Prostate gland (tissue), 2 donors: ENCODE results near the gene RNF180. TPM values are rescaled to one million over a fixed set of nuclear protein-coding genes. Genes with fewer than 3 reads are reported as not detected.

Source experiments
- DNase-seq: peaks from one replicate; pipeline ENCODE4 v3.0.0-alpha.2; 2019; ENCODE audit warnings: low spot score
- H3K27ac ChIP-seq, 2 donors: fragments of 200-600 bp; sonication (generic); 2 replicates each; pipeline ENCODE4 v1.5.1; 2017 to 2019
- H3K27me3 ChIP-seq: fragments of 200-600 bp; sonication (generic); replicated peaks from 2 replicates; pipeline ENCODE4 v1.5.1; 2019; ENCODE audit not compliant: insufficient read depth
- H3K36me3 ChIP-seq, 2 donors: fragments of 200-600 bp; sonication (generic); 1 replicate in 1 of 2; 2 replicates in 1 of 2; pipeline versions ENCODE4 v1.5.1 to v1.8.1; 2017 to 2019
- H3K4me1 ChIP-seq: fragments of 200-600 bp; sonication (generic); replicated peaks from 2 replicates; pipeline ENCODE4 v1.5.1; 2019
- H3K4me3 ChIP-seq, 2 donors: fragments of 200-600 bp; sonication (generic); 2 replicates each; pipeline ENCODE4 v1.5.1; 2017 to 2019
- H3K9me3 ChIP-seq: fragments of 200-600 bp; sonication (generic); 2 replicates; pipeline ENCODE4 v1.5.1; 2017
- CTCF ChIP-seq, 4 experiments: fragments of 200-600 bp in 2 of 4; fragments of 450-650 bp in 2 of 4; sonication (generic) in 2 of 4; IDR thresholded peaks; 1 replicate in 3 of 4; 2 replicates in 1 of 4; pipeline ENCODE4 v1.5.1; 2016 to 2019; ENCODE audit warnings: antibody characterized with exemption in 4 of 4, mild to moderate bottlenecking in 2 of 4, moderate library complexity in 2 of 4
- POLR2A ChIP-seq: fragments of 450-650 bp; IDR thresholded peaks from one replicate; pipeline ENCODE4 v1.6.1; 2016; ENCODE audit warnings: antibody characterized with exemption, mild to moderate bottlenecking
- POLR2AphosphoS5 ChIP-seq: sonication (generic); formaldehyde crosslinking; IDR thresholded peaks from one replicate; pipeline ENCODE4 v1.6.1; 2017; ENCODE audit warnings: antibody characterized with exemption
- WGBS: methylation state at CpG from one replicate; pipeline ENCODE4 v1.1.5; 2018; 5-methylcytosine and 5-hydroxymethylcytosine counted together
- intact Hi-C: fragments of 100-400 bp; cut with DNase I; formaldehyde crosslinking; loops from one replicate; pipeline ENCODE4 v1.14.2; 2022
- total RNA-seq, 2 donors: library from RNA; depleted of rRNA; stranded (reverse); fragments of >200 nt; gene quantifications; one replicate each; pipeline ENCODE4 v1.1.0, GENCODE V29; 2016

RNF180 gene
- total RNA-seq, 2 donors from 2014 or later = 15.1 to 18.0 TPM

GRCh38 chr5:64144425-64145215, 21.0 kb upstream of the RNF180 start:
- no peak overlapping the region for H3K4me3 ChIP-seq
- no peaks in the 10 kb centered on the region for H3K4me1 ChIP-seq
- no peak for DNase-seq
- H3K27me3 ChIP-seq = no peaks in the 10 kb centered on the region
- TF ChIP-seq POLR2AphosphoS5 (peak; percentile 33), POLR2A (no peak)
- no peaks in the 10 kb centered on the region for H3K9me3 ChIP-seq
- H3K27ac ChIP-seq = peak overlapping the region in 1 of 2 donors; percentile 6
- H3K36me3 ChIP-seq = no peaks in the 10 kb centered on the region
- WGBS = 55% methylated on average over 1 of the region's 1 CpG
- intact Hi-C loops = loop anchor here (5.0 kb wide), 2 partner anchors 63 to 468 kb away; no protein-coding TSS in a partner anchor

DNA sequence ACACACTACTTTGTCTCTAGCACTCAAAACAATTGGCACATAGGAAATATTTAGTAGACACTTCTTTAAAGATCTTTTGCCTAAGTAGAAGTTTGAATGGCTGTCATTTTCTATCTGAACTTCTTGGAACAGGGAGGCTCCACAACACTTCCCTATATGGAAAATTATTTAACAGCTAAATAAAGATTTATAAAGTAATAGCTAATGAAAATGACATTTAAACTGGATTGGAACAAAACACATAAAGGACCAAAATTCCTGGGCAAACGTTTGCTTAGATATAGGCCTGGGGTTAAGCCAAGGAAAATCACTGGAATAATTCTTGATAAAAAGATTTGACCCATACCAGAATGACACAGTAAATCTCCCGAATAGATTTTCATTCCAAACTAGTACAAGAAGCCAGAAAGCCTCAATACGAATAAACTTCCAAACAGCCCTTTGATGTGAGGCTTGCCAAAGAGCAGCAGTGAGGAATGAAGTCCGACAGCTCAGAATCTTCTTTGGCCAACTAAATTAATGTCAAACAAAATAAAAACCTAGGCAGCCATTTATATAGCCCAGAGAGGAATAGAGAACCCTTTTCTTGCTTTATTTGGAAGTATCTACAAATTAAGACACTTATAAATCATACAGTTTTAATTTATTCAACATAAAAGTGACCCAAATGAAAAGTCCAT, 20.3 kb upstream of the RNF180 start:
- 9% methylated on average over 4 of the region's 4 CpGs for WGBS

GRCh38 chr5:64147379-64147778, 18.3 kb upstream of the RNF180 start:
- H3K27ac ChIP-seq = no peak overlapping the region
- no peaks in the 10 kb centered on the region for H3K9me3 ChIP-seq
- no peaks in the 10 kb centered on the region for H3K27me3 ChIP-seq
- 62% methylated on average over 2 of the region's 2 CpGs for WGBS
- no peaks in the 10 kb centered on the region for H3K36me3 ChIP-seq
- intact Hi-C loops = loop anchor here (5.0 kb wide), 2 partner anchors 60 to 465 kb away; no protein-coding TSS in a partner anchor
- H3K4me3 ChIP-seq = no peak overlapping the region
- no peak for DNase-seq
- TF ChIP-seq POLR2AphosphoS5 (no peak), CTCF (IDR thresholded peaks at IDR 0.05) (no peak), POLR2A (no peak)
- H3K4me1 ChIP-seq = no peaks in the 10 kb centered on the region

More for the DNA sequence above, 20.3 kb upstream of the RNF180 start:
- Histone ChIP-seq H3K27me3 (no peaks in the 10 kb centered on the region), H3K9me3 (no peaks in the 10 kb centered on the region), H3K4me1 (no peaks in the 10 kb centered on the region), H3K4me3 (no peak overlapping the region), H3K36me3 (no peaks in the 10 kb centered on the region), H3K27ac (peak overlapping the region in 1 of 2 donors; percentile 8)
- intact Hi-C loops = loop anchor here (5.0 kb wide), 2 partner anchors 62 to 467 kb away; no protein-coding TSS in a partner anchor
- TF ChIP-seq POLR2AphosphoS5 = no peak
- TF ChIP-seq POLR2A = no peak
- TF ChIP-seq CTCF (IDR thresholded peaks at IDR 0.05) = no peak
- DNase-seq = no peak

GRCh38 chr5:64147849-64148441, 17.7 kb upstream of the RNF180 start:
- 11% methylated on average over 7 of the region's 7 CpGs for WGBS
- Histone ChIP-seq H3K4me1 (no peaks in the 10 kb centered on the region), H3K27ac (no peak overlapping the region), H3K4me3 (no peak overlapping the region), H3K36me3 (no peaks in the 10 kb centered on the region), H3K27me3 (no peaks in the 10 kb centered on the region), H3K9me3 (no peaks in the 10 kb centered on the region)
- DNase-seq = peak; percentile 57
- TF ChIP-seq CTCF (IDR thresholded peaks at IDR 0.05) (peak; percentile 16 to 87 (median 70)), POLR2A (no peak), POLR2AphosphoS5 (peak; percentile 37)
- intact Hi-C loops = loop anchor here (5.0 kb wide), 2 partner anchors 59 to 464 kb away; no protein-coding TSS in a partner anchor

- Histone ChIP-seq H3K9me3 (no peaks in the 10 kb centered on the region), H3K4me1 (no peaks in the 10 kb centered on the region), H3K4me3 (no peak overlapping the region), H3K27ac (no peak overlapping the region), H3K27me3 (no peaks in the 10 kb centered on the region), H3K36me3 (no peaks in the 10 kb centered on the region)
- DNase-seq = no peak
- intact Hi-C loops = loop anchor here (5.0 kb wide), 2 partner anchors 58 to 463 kb away; no protein-coding TSS in a partner anchor
- TF ChIP-seq CTCF (IDR thresholded peaks at IDR 0.05) = no peak
- no peak for TF ChIP-seq POLR2A
- no peak for TF ChIP-seq POLR2AphosphoS5
Observed at GRCh38 chr5:64149268-64149667, 16.4 kb upstream of the RNF180 start.
